MG63 (cell line): Measurements from ENCODE around the gene ACTR10. TPM values are rescaled to one million over a fixed set of nuclear protein-coding genes. Genes with fewer than 3 reads are reported as not detected.

Experiments
- DNase-seq: peaks from one replicate; pipeline ENCODE4 v3.0.0-alpha.2; 2020
- H3K27me3 ChIP-seq: fragments of 250-450 bp; sonication (Bioruptor Pico); 2 replicates; pipeline ENCODE4 v1.5.1; 2020; ENCODE audit warnings: mild to moderate bottlenecking, moderate library complexity
- H3K36me3 ChIP-seq: fragments of 250-450 bp; sonication (Bioruptor Pico); 2 replicates; pipeline ENCODE4 v1.5.1; 2020; ENCODE audit warnings: mild to moderate bottlenecking, moderate library complexity
- H3K4me3 ChIP-seq: fragments of 250-450 bp; sonication (Bioruptor Pico); 2 replicates; pipeline ENCODE4 v1.5.1; 2020; ENCODE audit warnings: mild to moderate bottlenecking, moderate library complexity
- H3K9me3 ChIP-seq: fragments of 250-450 bp; sonication (Bioruptor Pico); 2 replicates; pipeline ENCODE4 v1.5.1; 2020; ENCODE audit warnings: mild to moderate bottlenecking, moderate library complexity
- total RNA-seq: library from RNA; depleted of rRNA; stranded (reverse); fragments of >200 nt; shearing (Covaris generic); gene quantifications from 2 replicates; pipeline ENCODE4 v1.2.3, GENCODE V29; 2014; ENCODE audit warnings: low replicate concordance; rRNA removed

Gene ACTR10
- 28.5 and 40.1 TPM in 2 replicates for total RNA-seq

DNA sequence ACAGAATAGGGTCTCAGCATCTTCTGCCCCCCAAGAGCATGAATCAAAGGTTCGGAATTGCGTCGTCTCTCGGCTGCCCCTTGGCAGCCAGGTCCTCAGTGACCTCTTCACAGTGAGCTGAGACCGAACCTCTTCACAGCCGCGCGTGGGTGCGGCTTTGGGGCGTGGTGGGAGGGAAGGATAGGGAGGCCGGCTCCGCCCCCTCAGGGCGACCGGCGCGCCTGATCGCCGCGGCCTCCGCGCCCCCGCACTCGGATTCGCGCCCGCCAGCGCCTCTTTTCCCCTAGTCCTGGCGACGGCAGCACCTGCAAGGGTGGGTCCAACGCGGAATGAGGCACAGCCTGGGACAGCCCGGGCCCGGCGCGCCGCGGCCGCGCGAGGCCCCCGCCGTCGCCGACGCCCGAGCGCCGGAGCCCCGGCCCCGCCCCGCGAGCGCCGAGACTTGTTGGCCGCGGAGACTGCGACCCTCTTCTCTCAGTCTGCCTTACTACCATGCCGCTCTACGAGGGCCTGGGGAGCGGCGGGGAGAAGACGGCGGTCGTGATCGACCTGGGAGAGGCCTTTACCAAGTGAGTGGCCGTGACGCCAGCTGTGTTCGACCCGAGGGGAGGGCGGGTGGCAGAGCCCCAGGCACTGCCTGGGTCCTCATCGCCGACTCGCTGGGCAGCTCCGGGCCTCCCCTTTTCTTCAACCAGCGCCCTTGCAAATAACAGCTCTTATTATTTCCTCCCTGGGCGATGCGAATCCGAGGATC is at the start of gene ACTR10:
Gene ACTR10, plus strand, starts transcription at position 424 of the 754 bp plus-strand sequence. Its CDS starts 69 bp downstream, at position 493.
- Histone ChIP-seq H3K9me3 (no peaks in the 10 kb centered on the region), H3K36me3 (peaks cover 5% of the 10 kb centered on the region), H3K27me3 (no peaks in the 10 kb centered on the region), H3K4me3 (peak within 1 kb of the TSS; percentile 80)
- DNase-seq: peak; percentile 75

- H3K27me3 ChIP-seq: peaks cover 39% of the 10 kb centered on the region
- no peaks in the 10 kb centered on the region for H3K36me3 ChIP-seq
- H3K4me3 ChIP-seq: no peak overlapping the region
Measured at GRCh38 chr14:58150243-58150805, 49.6 kb upstream of the ACTR10 start.

DNA sequence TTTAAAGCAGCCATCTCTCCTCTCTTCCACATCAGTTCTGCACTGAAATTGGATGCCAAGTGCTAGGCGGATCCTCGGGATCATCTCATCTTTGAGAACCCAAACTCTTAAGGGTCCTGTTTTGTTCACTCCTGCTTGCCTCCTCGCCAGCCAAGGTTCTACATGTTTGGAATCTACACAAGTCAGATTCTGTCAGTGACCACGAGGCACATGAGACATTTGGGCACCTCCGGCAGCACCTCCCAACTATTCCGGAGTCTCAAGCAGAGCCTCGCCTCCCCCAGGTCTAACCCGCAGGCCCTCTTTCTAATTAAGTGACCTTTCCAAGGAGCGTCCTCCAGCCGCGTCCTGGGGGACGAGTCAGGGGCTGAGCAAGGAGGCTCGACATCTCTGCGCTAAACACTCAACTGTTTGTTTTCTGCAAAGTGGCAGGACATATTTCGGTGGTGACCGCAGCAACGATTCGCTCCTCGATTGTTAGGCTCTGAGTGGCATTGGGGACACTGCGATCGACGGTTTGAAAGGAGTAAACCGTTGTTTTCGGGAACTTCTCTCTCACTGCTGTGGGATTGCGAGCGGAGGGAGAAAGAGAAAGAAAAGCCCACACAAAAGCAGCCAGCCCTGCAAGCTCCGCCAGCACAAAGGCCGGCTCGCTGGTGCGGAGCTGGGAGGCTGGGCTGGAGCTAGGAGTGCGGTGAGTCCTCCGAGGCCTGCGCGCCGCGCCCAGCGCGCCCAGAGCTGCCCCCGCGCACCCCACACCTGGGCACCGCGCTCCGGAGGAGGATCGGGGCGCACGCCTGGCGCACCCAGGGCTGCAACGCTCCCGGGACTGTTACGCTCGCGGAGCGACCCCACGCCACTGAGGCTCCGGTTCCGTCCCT is 48.6 kb upstream of the ACTR10 start:
- no peaks in the 10 kb centered on the region for H3K9me3 ChIP-seq
- no peaks in the 10 kb centered on the region for H3K36me3 ChIP-seq
- no peak for DNase-seq
- peak overlapping the region; percentile 45 for H3K4me3 ChIP-seq
- H3K27me3 ChIP-seq: peaks cover 39% of the 10 kb centered on the region

More at GRCh38 chr14:58150243-58150805, 49.6 kb upstream of the ACTR10 start:
- no peak for DNase-seq
- H3K9me3 ChIP-seq: no peaks in the 10 kb centered on the region

DNA sequence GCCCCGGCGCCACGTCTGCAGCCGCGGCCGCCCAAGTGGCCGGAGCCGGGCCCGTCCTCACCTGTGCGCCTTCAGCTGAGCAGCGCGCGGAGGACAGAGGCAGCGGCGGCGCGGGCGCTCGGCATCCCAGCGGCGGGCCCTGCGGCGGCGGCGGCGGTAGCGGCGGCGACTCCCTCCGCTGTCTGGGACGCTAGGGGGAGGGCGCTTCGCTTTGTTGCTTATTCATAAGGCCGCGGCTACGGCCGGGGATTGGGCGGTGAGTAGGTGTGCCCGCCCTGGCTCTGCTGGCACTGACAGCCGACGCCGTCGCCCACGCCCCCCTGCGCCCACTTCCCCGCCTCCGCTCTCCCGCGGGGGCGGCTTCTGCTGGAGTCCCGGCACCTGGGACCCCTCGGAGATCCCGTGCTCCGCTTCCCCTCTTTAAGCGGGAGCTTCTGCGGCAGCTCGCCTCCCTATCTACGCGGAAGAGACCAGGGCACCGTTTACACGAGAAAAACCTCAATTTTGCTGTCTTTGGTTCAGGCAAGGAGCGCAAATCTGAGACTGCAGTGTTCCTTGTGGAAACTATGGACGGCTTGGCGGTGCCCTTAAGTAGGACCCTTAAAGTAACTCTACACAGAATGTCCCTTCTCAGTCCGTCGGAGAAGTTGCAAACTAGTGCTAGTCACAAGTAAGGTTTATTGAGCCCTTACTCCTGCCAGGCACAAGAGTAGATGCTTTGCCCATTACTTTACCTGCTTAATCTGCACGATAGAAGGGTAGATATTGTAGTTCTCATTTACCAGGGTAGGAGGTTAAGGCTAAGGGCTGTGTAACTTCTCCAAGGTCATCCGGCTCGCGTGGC is 47.7 kb upstream of the ACTR10 start, which contains the start of gene ARMH4:
Gene ARMH4, minus strand, starts transcription at position 200 of the 844 bp plus-strand sequence. CDS start 12,855 bp downstream, outside the sequence.
- peak; percentile 62 for DNase-seq
- Histone ChIP-seq H3K4me3 (peak within 1 kb of the TSS; percentile 45), H3K9me3 (no peaks in the 10 kb centered on the region), H3K36me3 (no peaks in the 10 kb centered on the region), H3K27me3 (peaks cover 39% of the 10 kb centered on the region)

GRCh38 chr14:58160561-58160960 is 39.4 kb upstream of the ACTR10 start:
- Histone ChIP-seq H3K4me3 (no peak overlapping the region), H3K27me3 (no peaks in the 10 kb centered on the region), H3K9me3 (no peaks in the 10 kb centered on the region), H3K36me3 (no peaks in the 10 kb centered on the region)
- no peak for DNase-seq

- no peak overlapping the region for H3K4me3 ChIP-seq
- H3K36me3 ChIP-seq: no peaks in the 10 kb centered on the region
- DNase-seq: peak; percentile 65
- no peaks in the 10 kb centered on the region for H3K27me3 ChIP-seq
- no peaks in the 10 kb centered on the region for H3K9me3 ChIP-seq
Measured at GRCh38 chr14:58166005-58166983, 33.7 kb upstream of the ACTR10 start.

DNA sequence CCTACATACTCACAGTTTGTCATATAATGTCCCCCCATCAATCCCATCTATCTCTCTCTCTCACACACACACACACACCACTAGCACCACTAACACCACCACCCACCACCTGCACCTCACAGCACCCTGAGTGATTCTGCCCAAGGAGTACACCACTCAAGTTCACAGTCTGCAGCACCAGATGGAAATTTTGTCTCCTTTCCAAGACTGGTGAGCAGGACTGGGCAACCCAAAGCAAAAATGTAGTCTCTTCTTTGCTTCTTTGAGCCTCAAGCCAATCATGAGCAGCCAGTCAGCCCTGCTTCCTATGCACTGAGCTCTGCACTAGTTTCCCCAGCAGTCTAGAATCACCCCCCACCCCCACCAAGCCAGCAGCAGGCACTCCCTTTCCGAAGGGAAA is 32.9 kb upstream of the ACTR10 start:
- Histone ChIP-seq H3K27me3 (no peaks in the 10 kb centered on the region), H3K4me3 (no peak overlapping the region), H3K9me3 (no peaks in the 10 kb centered on the region), H3K36me3 (no peaks in the 10 kb centered on the region)
- DNase-seq: no peak

GRCh38 chr14:58167891-58168290 is 32.1 kb upstream of the ACTR10 start:
- no peak overlapping the region for H3K4me3 ChIP-seq

GRCh38 chr14:58171090-58171489 is 28.9 kb upstream of the ACTR10 start:
- peak; percentile 70 for DNase-seq
- Histone ChIP-seq H3K36me3 (no peaks in the 10 kb centered on the region), H3K4me3 (no peak overlapping the region), H3K9me3 (no peaks in the 10 kb centered on the region), H3K27me3 (no peaks in the 10 kb centered on the region; the same call in 1 of the 2 replicates)

More at GRCh38 chr14:58167891-58168290, 32.1 kb upstream of the ACTR10 start:
- H3K27me3 ChIP-seq: no peaks in the 10 kb centered on the region
- no peaks in the 10 kb centered on the region for H3K9me3 ChIP-seq
- no peaks in the 10 kb centered on the region for H3K36me3 ChIP-seq
- DNase-seq: no peak

DNA sequence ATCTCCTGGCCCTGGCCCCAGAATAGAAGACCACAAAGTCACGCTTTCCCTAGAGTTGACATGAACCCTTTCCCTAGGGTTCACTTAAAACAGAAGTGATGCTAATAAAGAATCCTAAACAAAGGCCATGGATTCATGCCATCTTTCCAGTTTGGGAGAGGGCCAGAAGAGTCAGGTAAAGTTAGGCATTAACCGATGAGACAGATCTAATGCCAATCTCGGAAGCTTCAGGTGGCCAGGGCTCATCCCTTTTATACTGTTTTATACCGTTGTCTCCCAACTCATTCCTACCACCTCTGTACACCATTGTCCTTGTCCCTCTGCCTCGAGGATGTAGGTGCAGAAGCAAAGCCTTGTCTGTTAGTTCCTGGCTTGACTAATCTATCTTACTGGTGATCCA is 22.8 kb upstream of the ACTR10 start:
- Histone ChIP-seq H3K36me3 (no peaks in the 10 kb centered on the region), H3K9me3 (no peaks in the 10 kb centered on the region), H3K4me3 (no peak overlapping the region), H3K27me3 (no peaks in the 10 kb centered on the region; the same call in 1 of the 2 replicates)
- DNase-seq: no peak

DNA sequence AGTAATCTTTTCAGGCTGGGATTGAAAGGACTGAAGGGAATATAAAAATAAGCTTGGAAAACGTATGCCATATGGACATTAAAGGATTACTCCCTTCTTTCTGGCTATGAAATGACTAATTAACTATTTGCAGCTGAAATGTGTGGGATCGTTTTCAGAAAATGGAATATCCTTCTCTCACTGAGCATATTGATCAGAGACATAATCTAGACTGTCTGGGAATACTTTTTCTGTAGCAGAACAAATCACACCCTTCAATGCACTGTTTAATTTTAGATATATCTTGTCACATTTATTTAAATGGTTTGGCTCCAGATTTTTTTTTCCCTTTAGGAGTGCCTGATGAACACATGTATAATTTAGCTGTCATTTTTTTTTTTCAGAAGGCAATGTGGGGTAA is 10.8 kb upstream of the ACTR10 start:
- no peaks in the 10 kb centered on the region for H3K9me3 ChIP-seq
- no peak for DNase-seq
- no peaks in the 10 kb centered on the region for H3K27me3 ChIP-seq
- no peak overlapping the region for H3K4me3 ChIP-seq
- H3K36me3 ChIP-seq: no peaks in the 10 kb centered on the region

DNA sequence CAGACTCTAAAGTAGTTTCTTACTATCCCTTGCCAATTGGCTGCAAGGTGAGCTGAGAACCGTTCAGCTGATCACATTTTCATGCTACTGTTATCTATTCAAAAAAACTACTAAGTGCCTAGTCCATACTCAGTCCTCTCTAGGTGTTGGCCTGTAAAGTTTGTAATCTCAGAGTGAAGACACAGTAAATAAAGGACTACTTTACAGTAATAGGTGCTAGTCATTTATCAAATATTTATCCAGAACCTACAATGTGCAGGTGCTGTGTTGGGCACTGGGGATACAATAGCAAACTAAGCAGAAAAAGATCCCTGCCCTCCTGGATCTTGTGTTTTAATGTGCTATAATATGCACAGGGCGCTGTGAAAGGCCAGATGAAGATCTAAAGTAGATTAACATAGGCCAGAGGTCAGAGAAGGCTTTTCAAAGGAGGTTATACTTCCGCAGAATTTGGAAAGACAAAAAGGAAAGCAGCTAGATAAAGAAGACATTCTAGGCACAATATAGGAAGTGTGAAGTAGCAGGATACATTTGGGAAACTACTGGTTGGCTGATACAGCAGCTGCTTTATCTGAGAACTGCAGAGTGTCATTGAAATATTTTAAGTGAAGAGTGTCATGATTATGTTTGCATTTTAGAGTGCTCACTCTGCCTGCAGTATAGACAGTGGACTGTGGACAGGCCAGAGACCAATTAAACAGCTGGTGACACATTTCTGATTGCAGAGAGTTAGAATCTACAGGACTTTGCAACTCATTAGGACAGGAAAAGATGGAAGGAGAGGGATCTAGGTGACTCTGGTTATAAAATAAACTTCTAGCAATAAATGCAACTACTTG is 8.0 kb upstream of the ACTR10 start:
- no peak for DNase-seq
- no peaks in the 10 kb centered on the region for H3K9me3 ChIP-seq
- H3K4me3 ChIP-seq: no peak overlapping the region
- H3K36me3 ChIP-seq: no peaks in the 10 kb centered on the region
- H3K27me3 ChIP-seq: no peaks in the 10 kb centered on the region

GRCh38 chr14:58193542-58193941 is 6.4 kb upstream of the ACTR10 start:
- Histone ChIP-seq H3K36me3 (no peaks in the 10 kb centered on the region), H3K27me3 (no peaks in the 10 kb centered on the region), H3K4me3 (no peak overlapping the region), H3K9me3 (no peaks in the 10 kb centered on the region)
- no peak for DNase-seq

GRCh38 chr14:58196198-58196597 is 3.8 kb upstream of the ACTR10 start:
- Histone ChIP-seq H3K9me3 (no peaks in the 10 kb centered on the region), H3K27me3 (no peaks in the 10 kb centered on the region), H3K36me3 (no peaks in the 10 kb centered on the region), H3K4me3 (no peak overlapping the region)
- DNase-seq: no peak
